ENCODE data around the gene EPC1. TPM values are rescaled to one million over a fixed set of nuclear protein-coding genes. Genes with fewer than 3 reads are reported as not detected.

Gene EPC1
- total RNA-seq, 2 donors from 2014 or later = 28.3 to 40.2 TPM

DNA sequence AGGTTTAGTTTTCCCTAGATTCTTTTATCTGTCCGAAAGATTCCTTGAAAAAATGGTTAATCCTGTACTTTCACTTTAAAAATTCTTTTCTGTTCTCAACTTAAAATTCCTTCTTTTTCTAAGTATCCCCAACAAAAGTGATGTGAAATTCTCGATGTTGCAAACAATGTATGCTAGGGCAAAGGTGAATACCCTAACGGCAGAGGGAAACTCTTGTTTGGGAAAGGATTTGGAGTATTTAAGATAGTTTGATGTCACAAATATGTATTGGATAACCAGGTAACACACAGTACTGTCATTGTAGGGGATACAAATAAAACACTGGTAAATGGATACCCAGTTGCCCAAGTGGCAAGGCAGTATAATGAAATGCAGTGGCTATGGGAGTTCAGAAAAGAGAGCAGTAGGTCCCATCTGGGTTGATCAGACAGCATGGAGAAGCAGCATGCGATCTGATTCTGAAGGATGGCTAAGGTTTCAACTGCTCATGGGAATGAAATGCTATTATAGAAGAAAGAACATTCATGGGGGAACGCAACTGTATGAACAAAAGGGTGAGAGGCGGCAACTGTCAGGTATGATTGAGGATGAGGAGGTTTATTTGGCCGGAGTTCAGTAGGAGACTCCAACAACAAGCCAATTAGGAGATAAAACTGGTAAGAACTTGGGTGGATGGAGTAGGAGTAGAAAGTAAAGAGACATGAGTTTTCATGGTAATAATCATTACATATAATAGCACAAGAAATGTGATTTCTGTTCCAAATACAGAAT is 3.2 kb upstream of the EPC1 start:
- H3K9me3 Mint-ChIP-seq = no peaks in the 10 kb centered on the region

DNA sequence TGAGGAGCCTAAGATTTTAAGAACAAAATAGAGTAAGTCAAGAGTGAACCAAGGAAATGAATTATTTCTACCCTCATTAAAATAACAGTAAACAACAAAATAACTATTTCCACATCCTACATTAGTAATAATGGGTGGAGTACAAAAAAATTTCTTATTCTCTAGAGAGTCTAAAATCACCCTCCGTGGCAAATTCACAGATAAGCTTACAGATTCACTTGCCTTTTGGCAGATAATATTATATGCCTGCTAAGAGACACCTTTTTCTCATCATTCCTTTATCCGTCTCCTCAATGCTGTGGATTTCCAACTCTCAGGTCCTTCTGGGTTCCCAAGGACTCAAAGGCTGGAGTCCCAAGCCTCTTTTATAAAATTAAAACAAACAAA is 2.2 kb upstream of the EPC1 start:
- ATAC-seq (no peak), DNase-seq (ENCODE audit: low spot score in 2 of 2) (no peak)
- Mint-ChIP-seq H3K9me3 (no peaks in the 10 kb centered on the region), H3K36me3 (peaks cover 9 to 10% of the 10 kb centered on the region in 2 donors), H3K27ac (no peak overlapping the region)

More for the DNA sequence above, 3.2 kb upstream of the EPC1 start:
- H3K27ac Mint-ChIP-seq = no peak overlapping the region
- no peak for ATAC-seq
- peaks cover 6 to 8% of the 10 kb centered on the region in 2 donors for H3K36me3 Mint-ChIP-seq
- no peak for DNase-seq (ENCODE audit: low spot score in 2 of 2)

DNA sequence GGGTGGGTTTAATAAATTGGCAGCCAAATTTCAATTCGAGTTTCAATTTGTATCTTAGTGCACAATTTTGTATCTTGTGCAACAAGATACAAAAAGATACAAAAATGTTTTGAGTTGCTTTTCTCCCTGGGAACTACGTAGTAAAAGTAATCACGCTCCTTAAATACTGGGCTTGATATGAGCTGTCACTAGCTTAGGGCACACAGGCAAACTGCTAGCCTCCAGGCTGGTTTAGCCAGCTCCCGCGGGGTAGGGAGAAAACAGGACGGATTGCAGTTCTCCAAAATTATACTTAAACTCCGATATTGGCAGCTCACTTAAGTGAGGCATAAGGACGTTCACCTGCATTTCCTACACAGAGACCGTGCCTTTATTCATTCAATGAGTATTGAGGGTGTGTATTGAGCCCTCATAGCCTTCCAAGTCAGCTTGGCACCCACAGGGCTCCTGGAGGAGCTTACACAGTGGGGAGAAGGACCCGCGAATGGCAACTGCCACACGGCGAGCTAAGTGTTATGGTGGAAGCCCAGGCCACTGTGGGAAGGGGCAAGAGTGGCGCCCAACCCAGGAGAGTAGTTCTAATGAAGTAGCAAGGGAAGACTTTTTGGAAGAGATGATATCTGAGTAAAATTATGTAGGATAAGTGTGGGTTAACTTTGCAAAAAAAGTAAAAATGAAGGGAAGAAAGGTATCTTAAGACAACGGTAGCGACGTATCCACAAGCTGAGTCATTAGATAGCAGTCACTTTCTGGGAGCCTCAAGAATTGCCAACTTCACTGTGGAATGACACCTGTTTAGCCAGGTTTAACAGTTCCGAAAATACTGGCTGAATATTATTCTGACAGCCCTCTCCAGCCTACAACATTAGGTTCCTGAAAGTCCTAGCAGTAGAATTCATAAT is 1.6 kb upstream of the EPC1 start:
- no peak for ATAC-seq
- Mint-ChIP-seq H3K36me3 (peaks cover 9 to 12% of the 10 kb centered on the region in 2 donors), H3K9me3 (no peaks in the 10 kb centered on the region), H3K27ac (peak overlapping the region; percentile 88 to 100)
- no peak for DNase-seq (ENCODE audit: low spot score in 2 of 2)

DNA sequence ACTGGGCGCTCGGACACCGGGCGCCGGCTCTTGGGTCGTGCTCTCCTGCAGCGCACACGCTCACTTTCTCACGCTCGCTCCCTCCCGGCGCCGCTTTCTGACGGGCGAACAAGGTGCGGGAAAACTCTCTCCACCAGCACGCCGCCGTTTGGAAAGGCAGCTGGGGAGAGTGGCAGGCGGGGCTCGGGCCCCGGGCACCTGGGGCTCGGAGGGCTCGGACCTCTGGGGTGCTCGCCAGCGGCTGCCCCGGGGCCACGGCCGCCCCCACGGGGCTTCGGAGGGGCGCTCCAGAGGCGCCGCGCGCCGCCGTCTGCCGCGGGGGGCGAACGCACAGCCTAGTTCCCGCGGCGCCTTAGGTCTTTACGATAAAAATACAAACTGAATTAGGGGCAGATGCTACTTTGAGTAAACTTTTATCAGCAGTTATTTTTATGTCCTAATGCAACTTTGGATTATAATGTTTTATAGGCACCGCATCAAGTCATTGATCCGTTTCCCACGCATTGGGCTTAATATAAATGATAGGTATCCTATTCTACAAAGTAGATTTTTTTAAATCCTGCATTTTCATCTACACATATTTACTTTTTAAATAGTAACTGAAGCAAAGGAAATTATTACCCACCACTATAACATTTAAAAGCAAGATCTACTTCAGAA is 535 bp upstream of the EPC1 start:
- Mint-ChIP-seq H3K36me3 (peaks cover 9 to 10% of the 10 kb centered on the region in 2 donors), H3K27ac (peak overlapping the region; percentile 85 to 100), H3K9me3 (no peaks in the 10 kb centered on the region)
- no peak for DNase-seq (ENCODE audit: low spot score in 2 of 2)
- peak in 1 of 2 donors; percentile 3 for ATAC-seq

DNA sequence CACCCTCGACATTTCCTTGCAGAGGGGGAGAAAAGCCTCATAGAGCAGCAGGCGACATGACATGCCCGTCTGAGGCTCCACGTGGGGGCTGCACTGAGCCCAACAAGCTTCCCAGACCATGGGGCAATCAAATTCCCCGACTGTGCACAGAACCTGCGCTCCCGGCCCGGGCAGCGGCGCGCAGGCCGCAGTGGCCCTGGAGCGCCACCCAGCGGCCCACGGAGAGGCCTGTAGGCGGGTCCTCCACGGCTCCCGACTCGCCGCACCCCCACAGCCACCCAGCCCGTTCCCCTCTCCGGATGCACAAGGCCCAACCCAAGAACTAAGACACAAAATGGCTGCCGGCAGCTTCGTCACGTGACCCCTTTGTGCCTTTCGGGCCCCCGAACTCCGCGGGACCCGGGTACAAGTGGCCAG is 816 bp downstream of the EPC1 start:
- Mint-ChIP-seq H3K9me3 (no peaks in the 10 kb centered on the region), H3K27ac (peak overlapping the region; percentile 98 to 100), H3K36me3 (peaks cover 6 to 9% of the 10 kb centered on the region in 2 donors)
- ATAC-seq = peak; percentile 89 to 91
- peak; percentile 94 to 97 for DNase-seq (ENCODE audit: low spot score in 2 of 2)

DNA sequence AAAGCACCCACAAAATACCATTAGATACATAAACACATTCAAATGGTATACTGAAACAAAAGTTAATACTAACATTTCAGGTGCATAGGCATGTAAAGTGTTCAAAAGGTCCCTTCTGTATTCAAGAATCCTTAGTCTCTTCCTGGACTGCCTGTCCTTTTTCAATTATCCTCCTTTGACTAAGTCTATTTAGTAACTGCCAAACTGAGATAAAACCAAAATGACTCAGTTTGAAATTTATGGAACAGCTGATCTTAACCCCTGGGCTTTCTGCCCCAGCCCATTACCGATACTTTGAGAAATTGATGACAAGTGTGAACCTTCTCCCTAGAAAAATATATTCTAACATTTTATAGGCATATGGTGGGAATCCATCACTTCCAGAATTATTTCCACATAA is 5.4 kb downstream of the EPC1 start:
- ATAC-seq = no peak
- Mint-ChIP-seq H3K27ac (peak overlapping the region; percentile 66 to 83), H3K9me3 (peaks cover 8 to 10% of the 10 kb centered on the region in 2 donors), H3K36me3 (peaks cover 18 to 28% of the 10 kb centered on the region in 2 donors)
- DNase-seq (ENCODE audit: low spot score in 2 of 2) = no peak

DNA sequence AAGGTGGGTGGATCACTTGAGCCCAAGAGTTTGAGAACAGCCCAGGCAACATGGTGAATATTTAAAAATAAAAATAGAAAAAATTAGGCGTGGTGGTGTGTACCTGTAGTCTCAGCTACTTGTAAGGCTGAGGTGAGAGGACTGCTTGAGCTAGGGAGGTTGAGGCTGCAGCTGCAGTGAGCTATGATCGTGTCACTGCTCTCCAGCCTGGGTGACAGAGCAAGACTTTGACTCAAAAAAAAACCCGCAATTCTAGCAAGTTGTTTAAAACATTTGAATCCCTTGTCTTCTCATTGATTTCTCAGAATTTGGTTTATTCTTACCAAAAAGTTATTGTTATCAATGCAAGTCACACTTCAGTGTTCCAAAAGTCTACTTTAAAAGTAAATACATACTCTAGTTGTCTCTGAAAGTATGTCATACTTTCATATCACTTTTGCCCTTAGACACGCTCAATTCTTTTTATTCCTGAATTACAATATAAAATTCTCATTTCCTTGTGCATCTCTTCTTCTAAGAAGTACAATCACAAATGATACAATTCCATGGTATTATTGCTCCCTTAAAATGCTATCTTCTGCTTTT is 6.3 kb downstream of the EPC1 start:
- H3K36me3 Mint-ChIP-seq = peaks cover 20 to 36% of the 10 kb centered on the region in 2 donors
- ATAC-seq = peak; percentile 79 to 81

DNA sequence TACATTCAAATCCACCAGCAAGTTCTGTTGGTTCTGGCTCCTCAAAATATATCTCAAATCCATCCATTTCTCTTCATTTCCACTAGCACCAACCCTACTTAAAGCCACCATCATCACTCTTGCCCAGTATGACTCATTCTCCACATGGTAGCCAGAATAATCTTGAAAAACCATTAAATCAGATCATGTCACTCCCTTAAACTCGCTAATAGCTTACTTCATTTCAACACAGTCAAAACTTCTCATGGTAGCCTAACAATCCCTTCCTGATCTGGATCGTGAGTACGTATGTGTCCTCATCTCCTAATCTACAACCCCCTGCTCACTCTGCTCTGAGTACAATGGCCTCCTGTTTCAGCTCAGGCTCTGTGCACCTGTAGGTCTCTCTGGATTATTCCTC is 8.7 kb downstream of the EPC1 start:
- ATAC-seq = no peak
- Mint-ChIP-seq H3K27ac (peak overlapping the region; percentile 79 to 81), H3K9me3 (peaks cover 12 to 14% of the 10 kb centered on the region in 2 donors), H3K36me3 (peaks cover 14 to 34% of the 10 kb centered on the region in 2 donors)
- DNase-seq (ENCODE audit: low spot score in 2 of 2) = no peak

More for the DNA sequence above, 6.3 kb downstream of the EPC1 start:
- peak overlapping the region; percentile 61 to 83 for H3K27ac Mint-ChIP-seq
- H3K9me3 Mint-ChIP-seq = peaks cover 12 to 14% of the 10 kb centered on the region in 2 donors
- no peak for DNase-seq (ENCODE audit: low spot score in 2 of 2)

DNA sequence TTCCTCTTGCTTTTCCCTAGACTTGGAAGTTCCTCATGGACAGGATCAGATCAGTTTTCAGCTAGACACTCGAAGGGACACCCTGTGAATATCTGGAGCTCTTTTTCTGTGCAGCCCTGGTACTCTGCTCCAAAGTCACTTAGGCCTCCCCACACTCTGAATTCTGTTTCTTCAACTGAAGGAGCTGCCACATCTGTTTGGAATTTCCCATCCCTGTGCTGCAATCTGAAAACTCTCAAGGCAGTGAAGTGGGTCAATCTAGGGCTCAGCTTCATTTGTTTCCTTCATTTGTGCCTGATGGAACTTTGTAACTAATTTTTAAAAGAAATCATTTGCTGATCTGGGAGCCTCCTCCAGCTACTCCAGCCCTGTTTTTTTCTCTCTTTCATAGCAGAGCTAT is 9.6 kb downstream of the EPC1 start:
- Mint-ChIP-seq H3K27ac (peak overlapping the region in 1 of 2 donors; percentile 79), H3K9me3 (peaks cover 12 to 14% of the 10 kb centered on the region in 2 donors), H3K36me3 (peaks cover 14 to 41% of the 10 kb centered on the region in 2 donors)
- ATAC-seq (no peak), DNase-seq (ENCODE audit: low spot score in 2 of 2) (no peak)

DNA sequence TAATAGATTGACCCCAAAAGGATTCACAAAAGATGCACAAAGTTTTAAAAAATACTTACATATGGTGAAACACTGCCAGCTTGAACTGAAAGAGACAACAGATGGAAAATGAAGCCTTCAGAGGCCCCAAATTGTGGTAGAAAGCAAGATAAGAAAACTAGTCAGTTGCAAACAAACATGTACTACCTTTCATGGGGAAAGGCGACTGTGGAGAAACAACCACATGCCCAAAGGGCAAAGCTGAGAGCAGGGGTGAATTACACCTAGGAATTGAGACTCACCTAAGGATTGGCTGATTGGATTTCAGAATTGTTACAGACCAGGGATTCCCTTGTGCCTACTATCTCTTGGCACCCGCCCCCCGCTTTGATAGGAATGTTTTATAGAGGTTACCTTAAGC is 13.1 kb downstream of the EPC1 start:
- Mint-ChIP-seq H3K27ac (peak overlapping the region; percentile 95 to 97), H3K36me3 (peaks cover 14 to 38% of the 10 kb centered on the region in 2 donors), H3K9me3 (peaks cover 12 to 14% of the 10 kb centered on the region in 2 donors)
- DNase-seq (ENCODE audit: low spot score in 2 of 2) (no peak), ATAC-seq (no peak)

DNA sequence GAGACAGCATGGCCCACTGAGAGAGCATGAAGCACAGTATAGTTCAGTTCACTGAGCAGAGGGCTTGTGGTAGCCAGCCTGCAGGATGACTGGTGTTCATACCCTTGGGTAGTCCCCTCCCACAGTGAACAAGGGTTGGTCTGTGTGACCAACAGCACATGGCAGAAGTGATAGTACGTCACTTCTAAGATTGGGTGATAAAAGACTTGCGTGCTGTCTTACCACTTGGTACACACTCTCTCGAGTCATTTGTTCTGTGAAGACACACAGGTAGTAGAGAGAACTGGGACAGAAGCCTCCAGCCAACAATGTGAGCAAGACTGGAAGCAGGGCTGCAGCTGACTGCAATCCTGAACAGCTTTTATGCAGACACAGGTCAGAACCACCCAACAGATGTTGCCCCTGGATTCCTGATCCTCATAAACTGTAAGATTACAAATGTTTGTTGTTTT is 14.6 kb downstream of the EPC1 start:
- peak; percentile 71 to 84 for DNase-seq (ENCODE audit: low spot score in 2 of 2)
- peaks cover 5 to 23% of the 10 kb centered on the region in 2 donors for H3K36me3 Mint-ChIP-seq
- peak overlapping the region; percentile 95 to 97 for H3K27ac Mint-ChIP-seq
- H3K9me3 Mint-ChIP-seq = peaks cover 4 to 5% of the 10 kb centered on the region in 2 donors
- ATAC-seq = peak; percentile 94 to 95

DNA sequence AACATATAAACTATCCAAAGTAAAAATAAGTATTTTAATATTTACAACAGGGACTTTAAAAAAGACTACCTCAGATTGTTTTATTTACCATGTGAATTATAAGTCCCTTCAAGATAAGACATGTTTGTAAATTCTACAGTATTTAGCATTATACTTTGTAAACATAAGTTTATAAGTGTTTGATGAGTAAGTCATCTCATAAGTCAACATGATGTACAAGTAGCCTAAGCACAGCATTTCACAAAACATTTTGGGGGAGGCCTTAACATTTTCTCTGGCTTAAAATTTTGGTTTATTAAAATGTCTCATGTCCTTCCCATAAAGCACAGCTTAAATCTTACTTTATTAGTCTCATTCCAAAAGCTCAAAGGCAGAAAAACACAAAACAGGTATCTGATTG is 15.4 kb downstream of the EPC1 start:
- DNase-seq (ENCODE audit: low spot score in 2 of 2) (no peak), ATAC-seq (no peak)
- Mint-ChIP-seq H3K9me3 (peaks cover 4 to 5% of the 10 kb centered on the region in 2 donors), H3K27ac (peak overlapping the region; percentile 95 to 97), H3K36me3 (peaks cover 5 to 20% of the 10 kb centered on the region in 2 donors)

DNA sequence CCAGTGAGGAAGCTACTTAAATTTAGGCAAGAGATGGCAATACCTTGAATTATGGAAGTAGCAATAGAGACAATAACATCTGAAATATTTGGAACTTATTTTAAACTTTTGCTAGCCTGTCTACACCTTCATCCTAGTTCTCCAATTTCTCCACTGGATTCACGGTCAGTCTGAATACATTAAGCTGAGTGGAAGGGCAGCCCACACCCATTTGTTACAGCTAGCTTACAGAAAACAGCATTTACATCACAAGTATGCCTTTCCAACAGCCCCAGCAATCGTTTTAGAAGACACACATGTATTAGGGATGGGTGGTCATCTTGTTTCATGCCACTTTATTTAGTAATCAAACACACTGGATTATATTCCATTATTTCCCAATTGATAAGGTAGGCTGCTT is 16.7 kb downstream of the EPC1 start:
- ATAC-seq = no peak

DNA sequence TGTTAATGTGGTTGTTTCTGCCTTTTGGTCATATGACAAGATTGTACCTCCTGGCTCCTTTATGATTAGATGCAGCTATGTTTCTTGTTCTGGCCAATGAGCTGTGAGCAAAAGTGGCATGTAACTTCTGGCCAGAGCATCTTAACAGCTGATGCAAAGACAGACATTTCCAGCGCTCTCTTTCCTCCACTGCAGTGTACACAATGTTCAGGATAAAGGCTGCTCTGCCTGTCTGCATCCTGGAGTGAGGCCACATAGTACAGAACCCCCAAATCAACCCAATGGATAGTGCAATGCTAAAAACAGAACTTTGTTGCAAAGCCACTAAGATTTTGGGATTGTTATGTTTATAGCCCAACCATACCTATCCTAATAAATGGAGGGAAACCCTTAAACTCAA is 17.9 kb downstream of the EPC1 start:
- DNase-seq (ENCODE audit: low spot score in 2 of 2) = no peak
- H3K36me3 Mint-ChIP-seq = peaks cover 0 to 8% of the 10 kb centered on the region in 2 donors
- no peaks in the 10 kb centered on the region for H3K9me3 Mint-ChIP-seq
- no peak for ATAC-seq
- peak overlapping the region; percentile 69 to 82 for H3K27ac Mint-ChIP-seq

More for the DNA sequence above, 16.7 kb downstream of the EPC1 start:
- peak overlapping the region in 1 of 2 donors; percentile 82 for H3K27ac Mint-ChIP-seq
- no peaks in the 10 kb centered on the region for H3K9me3 Mint-ChIP-seq
- H3K36me3 Mint-ChIP-seq = peaks cover 0 to 8% of the 10 kb centered on the region in 2 donors
- no peak for DNase-seq (ENCODE audit: low spot score in 2 of 2)

DNA sequence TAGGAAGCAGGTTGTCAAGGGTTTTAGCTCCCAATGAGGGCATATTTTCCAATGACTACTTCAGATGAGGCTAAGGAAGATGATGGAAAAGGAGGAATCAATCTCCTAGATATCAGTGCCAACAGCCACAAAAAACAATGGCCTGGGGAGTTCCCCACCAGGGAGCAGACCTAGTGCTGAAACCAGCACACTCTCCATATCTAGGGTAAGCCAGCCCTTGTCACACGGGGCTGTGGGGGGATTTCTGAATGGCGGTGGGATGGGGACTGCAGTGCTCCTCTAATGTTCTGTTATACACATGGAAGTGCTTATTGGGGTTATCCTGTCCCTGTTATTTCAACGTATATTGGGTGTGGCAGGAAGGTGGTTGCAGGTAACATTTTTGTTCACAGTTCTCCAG is 18.5 kb downstream of the EPC1 start:
- DNase-seq (ENCODE audit: low spot score in 2 of 2) = no peak

DNA sequence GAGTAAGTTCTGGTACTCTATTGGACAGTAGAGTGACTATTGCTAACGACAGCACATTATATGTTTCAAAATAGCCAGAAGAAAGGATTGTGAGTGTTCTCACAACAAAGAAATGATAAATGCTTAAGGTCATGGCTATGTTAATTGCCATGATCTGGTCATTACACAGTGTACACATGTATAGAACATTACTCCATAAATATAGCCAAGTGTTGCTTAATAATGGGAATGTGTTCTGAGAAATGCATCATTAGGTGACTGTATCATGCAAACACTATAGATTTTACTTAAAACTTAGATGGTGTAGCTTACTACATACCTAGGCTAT is 19.6 kb downstream of the EPC1 start:
- H3K27ac Mint-ChIP-seq = peak overlapping the region; percentile 34 to 58
- H3K9me3 Mint-ChIP-seq = no peaks in the 10 kb centered on the region
- peaks cover 0 to under 1% of the 10 kb centered on the region in 2 donors for H3K36me3 Mint-ChIP-seq
- no peak for ATAC-seq
- DNase-seq (ENCODE audit: low spot score in 2 of 2) = no peak

More for the DNA sequence above, 18.5 kb downstream of the EPC1 start:
- Mint-ChIP-seq H3K27ac (peak overlapping the region; percentile 69 to 82), H3K9me3 (no peaks in the 10 kb centered on the region), H3K36me3 (peaks cover 0 to 8% of the 10 kb centered on the region in 2 donors)
- no peak for ATAC-seq
